ENCODE results near the gene APOBEC2.

DNA sequence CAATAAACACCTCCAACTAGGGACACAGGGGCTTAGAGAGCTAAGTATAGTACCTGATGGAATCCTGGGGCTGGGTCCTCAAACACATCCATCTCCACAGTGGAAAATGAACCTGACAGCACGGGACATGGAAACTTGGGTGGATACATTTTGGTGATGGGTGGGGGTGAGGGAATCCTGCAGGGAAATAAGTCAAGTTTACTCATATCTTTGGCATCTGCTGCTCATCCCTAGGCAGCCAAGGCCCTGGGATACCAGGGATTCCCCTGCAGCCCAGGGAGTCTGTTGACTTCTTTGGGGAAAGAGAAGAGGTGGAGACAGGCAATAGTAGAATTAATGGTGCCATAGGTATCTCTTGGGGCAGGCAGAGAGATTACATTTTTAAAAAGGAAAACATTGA, 6.6 kb downstream of the APOBEC2 start:
- no peak for TF ChIP-seq POLR2A (IDR thresholded peaks at IDR 0.05; ENCODE audit: low read depth, low read length)
- TF ChIP-seq, protein P1, sequence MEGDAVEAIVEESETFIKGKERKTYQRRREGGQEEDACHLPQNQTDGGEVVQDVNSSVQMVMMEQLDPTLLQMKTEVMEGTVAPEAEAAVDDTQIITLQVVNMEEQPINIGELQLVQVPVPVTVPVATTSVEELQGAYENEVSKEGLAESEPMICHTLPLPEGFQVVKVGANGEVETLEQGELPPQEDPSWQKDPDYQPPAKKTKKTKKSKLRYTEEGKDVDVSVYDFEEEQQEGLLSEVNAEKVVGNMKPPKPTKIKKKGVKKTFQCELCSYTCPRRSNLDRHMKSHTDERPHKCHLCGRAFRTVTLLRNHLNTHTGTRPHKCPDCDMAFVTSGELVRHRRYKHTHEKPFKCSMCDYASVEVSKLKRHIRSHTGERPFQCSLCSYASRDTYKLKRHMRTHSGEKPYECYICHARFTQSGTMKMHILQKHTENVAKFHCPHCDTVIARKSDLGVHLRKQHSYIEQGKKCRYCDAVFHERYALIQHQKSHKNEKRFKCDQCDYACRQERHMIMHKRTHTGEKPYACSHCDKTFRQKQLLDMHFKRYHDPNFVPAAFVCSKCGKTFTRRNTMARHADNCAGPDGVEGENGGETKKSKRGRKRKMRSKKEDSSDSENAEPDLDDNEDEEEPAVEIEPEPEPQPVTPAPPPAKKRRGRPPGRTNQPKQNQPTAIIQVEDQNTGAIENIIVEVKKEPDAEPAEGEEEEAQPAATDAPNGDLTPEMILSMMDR (conservative IDR thresholded peaks at IDR 0.05; ENCODE audit: low read depth, low read length) = no peak
- no peak for TF ChIP-seq FOS (IDR thresholded peaks at IDR 0.05; ENCODE audit: low read depth, low read length)
- no peak for TF ChIP-seq MXI1 (IDR thresholded peaks at IDR 0.05; ENCODE audit: borderline replicate concordance, low read depth, low read length)
- TF ChIP-seq SMC3 (IDR thresholded peaks at IDR 0.05; ENCODE audit: low read depth, low read length) = no peak
- TF ChIP-seq, protein P2, sequence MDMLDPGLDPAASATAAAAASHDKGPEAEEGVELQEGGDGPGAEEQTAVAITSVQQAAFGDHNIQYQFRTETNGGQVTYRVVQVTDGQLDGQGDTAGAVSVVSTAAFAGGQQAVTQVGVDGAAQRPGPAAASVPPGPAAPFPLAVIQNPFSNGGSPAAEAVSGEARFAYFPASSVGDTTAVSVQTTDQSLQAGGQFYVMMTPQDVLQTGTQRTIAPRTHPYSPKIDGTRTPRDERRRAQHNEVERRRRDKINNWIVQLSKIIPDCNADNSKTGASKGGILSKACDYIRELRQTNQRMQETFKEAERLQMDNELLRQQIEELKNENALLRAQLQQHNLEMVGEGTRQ (IDR thresholded peaks at IDR 0.05; ENCODE audit: low read depth, low read length) = no peak
